Prostate gland (tissue), 2 donors: ENCODE measurements around the gene IL22RA1. TPM values are rescaled to one million over a fixed set of nuclear protein-coding genes. Genes with fewer than 3 reads are reported as not detected.

Experiments
- DNase-seq: peaks from one replicate; pipeline ENCODE4 v3.0.0-alpha.2; 2019; ENCODE audit warnings: low spot score
- H3K27ac ChIP-seq, 2 donors: fragments of 200-600 bp; sonication (generic); 2 replicates each; pipeline ENCODE4 v1.5.1; 2017 to 2019
- H3K27me3 ChIP-seq: fragments of 200-600 bp; sonication (generic); replicated peaks from 2 replicates; pipeline ENCODE4 v1.5.1; 2019; ENCODE audit not compliant: insufficient read depth
- H3K36me3 ChIP-seq, 2 donors: fragments of 200-600 bp; sonication (generic); 1 replicate in 1 of 2; 2 replicates in 1 of 2; pipeline versions ENCODE4 v1.5.1 to v1.8.1; 2017 to 2019
- H3K4me1 ChIP-seq: fragments of 200-600 bp; sonication (generic); replicated peaks from 2 replicates; pipeline ENCODE4 v1.5.1; 2019
- H3K4me3 ChIP-seq, 2 donors: fragments of 200-600 bp; sonication (generic); 2 replicates each; pipeline ENCODE4 v1.5.1; 2017 to 2019
- H3K9me3 ChIP-seq: fragments of 200-600 bp; sonication (generic); 2 replicates; pipeline ENCODE4 v1.5.1; 2017
- POLR2A ChIP-seq: fragments of 450-650 bp; IDR thresholded peaks from one replicate; pipeline ENCODE4 v1.6.1; 2016; ENCODE audit warnings: antibody characterized with exemption, mild to moderate bottlenecking
- POLR2AphosphoS5 ChIP-seq: sonication (generic); formaldehyde crosslinking; IDR thresholded peaks from one replicate; pipeline ENCODE4 v1.6.1; 2017; ENCODE audit warnings: antibody characterized with exemption
- WGBS: methylation state at CpG from one replicate; pipeline ENCODE4 v1.1.5; 2018; 5-methylcytosine and 5-hydroxymethylcytosine counted together
- intact Hi-C: fragments of 100-400 bp; cut with DNase I; formaldehyde crosslinking; loops from one replicate; pipeline ENCODE4 v1.14.2; 2022
- total RNA-seq, 2 donors: library from RNA; depleted of rRNA; stranded (reverse); fragments of >200 nt; gene quantifications; one replicate each; pipeline ENCODE4 v1.1.0, GENCODE V29; 2016
- TF ChIP-seq, protein P1 (sequence below), 4 experiments: fragments of 200-600 bp in 2 of 4; fragments of 450-650 bp in 2 of 4; sonication (generic) in 2 of 4; IDR thresholded peaks; 1 replicate in 3 of 4; 2 replicates in 1 of 4; pipeline ENCODE4 v1.5.1; 2016 to 2019; ENCODE audit warnings: antibody characterized with exemption in 4 of 4, mild to moderate bottlenecking in 2 of 4, moderate library complexity in 2 of 4

The IL22RA1 gene
- total RNA-seq, 2 donors from 2014 or later = 0.82 to 1.0 TPM

DNA sequence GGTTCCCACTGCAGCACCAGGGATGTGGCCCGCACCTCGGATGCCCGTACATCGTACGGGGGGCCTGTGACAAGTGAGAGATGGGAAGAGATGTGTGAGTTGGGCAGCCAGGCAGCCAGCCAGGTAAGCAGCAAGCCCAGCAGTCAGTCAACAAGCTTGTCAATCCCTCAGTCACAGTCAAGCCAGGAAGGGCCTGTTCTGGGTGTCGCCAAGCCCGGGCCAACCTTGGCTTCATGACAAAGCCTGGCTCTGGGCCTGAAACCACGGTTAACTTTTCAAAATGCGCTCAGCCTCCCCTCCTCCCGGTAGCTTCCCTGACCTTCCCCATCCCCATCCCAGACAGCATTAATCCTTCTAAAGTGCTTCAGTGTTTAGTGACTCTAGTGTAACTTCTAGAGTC, 62.8 kb downstream of the IL22RA1 start:
- intact Hi-C loops = no loop called here

DNA sequence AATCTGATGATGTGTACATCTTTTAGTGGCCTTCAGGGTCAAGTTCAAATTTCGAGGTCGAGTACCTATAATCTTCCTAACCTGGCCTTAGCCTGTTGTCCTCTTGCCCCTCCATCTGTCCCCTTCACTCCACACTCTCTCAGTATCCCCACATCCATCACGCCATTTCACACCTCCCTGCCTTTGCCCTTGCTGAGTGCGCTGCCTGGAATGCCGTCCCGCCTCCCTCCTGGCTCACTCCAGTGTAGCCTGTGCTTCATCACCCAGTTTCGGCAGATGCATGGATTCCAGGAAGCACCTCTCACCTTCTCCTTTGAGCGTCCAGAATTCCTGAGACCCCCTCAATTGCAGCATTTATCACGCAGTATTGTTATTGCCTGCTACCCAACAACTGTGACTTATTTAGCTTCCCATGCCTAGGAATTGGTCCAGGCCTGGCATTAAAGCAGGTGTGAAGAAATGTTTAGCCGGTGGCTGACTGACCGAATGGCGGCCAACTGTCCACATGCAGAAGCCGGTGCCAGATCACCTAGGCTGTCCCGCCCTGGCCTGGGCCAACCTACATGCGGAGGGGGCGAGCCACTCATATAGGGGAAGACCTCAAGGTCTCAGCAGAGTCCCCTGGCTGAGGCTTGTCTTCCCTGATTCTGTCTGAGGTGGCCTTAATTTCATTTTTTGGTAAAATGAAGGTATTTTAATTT, 65.5 kb downstream of the IL22RA1 start:
- Histone ChIP-seq H3K36me3 (no peaks in the 10 kb centered on the region), H3K4me1 (no peaks in the 10 kb centered on the region), H3K4me3 (no peak overlapping the region), H3K9me3 (no peaks in the 10 kb centered on the region), H3K27me3 (no peaks in the 10 kb centered on the region), H3K27ac (no peak overlapping the region)
- no peak for DNase-seq
- WGBS = 91% methylated on average over 16 of the region's 16 CpGs
- no peak for TF ChIP-seq POLR2AphosphoS5
- TF ChIP-seq, protein P1, sequence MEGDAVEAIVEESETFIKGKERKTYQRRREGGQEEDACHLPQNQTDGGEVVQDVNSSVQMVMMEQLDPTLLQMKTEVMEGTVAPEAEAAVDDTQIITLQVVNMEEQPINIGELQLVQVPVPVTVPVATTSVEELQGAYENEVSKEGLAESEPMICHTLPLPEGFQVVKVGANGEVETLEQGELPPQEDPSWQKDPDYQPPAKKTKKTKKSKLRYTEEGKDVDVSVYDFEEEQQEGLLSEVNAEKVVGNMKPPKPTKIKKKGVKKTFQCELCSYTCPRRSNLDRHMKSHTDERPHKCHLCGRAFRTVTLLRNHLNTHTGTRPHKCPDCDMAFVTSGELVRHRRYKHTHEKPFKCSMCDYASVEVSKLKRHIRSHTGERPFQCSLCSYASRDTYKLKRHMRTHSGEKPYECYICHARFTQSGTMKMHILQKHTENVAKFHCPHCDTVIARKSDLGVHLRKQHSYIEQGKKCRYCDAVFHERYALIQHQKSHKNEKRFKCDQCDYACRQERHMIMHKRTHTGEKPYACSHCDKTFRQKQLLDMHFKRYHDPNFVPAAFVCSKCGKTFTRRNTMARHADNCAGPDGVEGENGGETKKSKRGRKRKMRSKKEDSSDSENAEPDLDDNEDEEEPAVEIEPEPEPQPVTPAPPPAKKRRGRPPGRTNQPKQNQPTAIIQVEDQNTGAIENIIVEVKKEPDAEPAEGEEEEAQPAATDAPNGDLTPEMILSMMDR (IDR thresholded peaks at IDR 0.05) = no peak
- TF ChIP-seq POLR2A = no peak
- intact Hi-C loops = loop anchor here (10.0 kb wide), 1 partner anchor 307 kb away; no protein-coding TSS in a partner anchor

More for the DNA sequence above, 62.8 kb downstream of the IL22RA1 start:
- no peaks in the 10 kb centered on the region for H3K4me1 ChIP-seq
- WGBS = 59% methylated on average over 10 of the region's 10 CpGs
- no peaks in the 10 kb centered on the region for H3K27me3 ChIP-seq
- no peaks in the 10 kb centered on the region for H3K9me3 ChIP-seq
- TF ChIP-seq POLR2AphosphoS5 (no peak), POLR2A (no peak)
- TF ChIP-seq, protein P1 (IDR thresholded peaks at IDR 0.05) = no peak
- no peaks in the 10 kb centered on the region for H3K36me3 ChIP-seq
- no peak overlapping the region for H3K27ac ChIP-seq
- DNase-seq = no peak
- no peak overlapping the region for H3K4me3 ChIP-seq

DNA sequence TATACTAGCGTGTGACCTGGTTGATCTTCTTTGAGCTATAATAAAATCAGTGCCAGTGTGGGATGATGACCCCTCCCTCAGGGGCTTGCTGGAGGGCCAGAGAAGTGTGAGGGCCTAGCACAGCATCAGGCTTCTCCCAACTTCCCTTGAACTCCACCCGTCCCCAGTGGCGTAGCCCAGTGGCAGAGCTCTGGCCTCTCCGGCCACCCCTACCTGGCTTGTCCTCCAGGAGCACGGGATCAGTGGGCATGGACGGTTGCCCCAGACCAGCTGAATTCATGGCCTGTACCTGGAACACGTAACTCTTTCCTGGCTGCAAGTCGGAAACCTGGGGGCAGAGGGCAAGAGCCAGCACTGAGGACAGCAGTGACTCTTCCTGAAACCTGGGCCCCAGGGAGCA, 67.0 kb downstream of the IL22RA1 start:
- no peaks in the 10 kb centered on the region for H3K9me3 ChIP-seq
- TF ChIP-seq, protein P1 (IDR thresholded peaks at IDR 0.05) = no peak
- TF ChIP-seq POLR2AphosphoS5 (no peak), POLR2A (no peak)
- no peaks in the 10 kb centered on the region for H3K4me1 ChIP-seq
- no peaks in the 10 kb centered on the region for H3K36me3 ChIP-seq
- WGBS = 92% methylated on average over 8 of the region's 8 CpGs
- no peak overlapping the region for H3K27ac ChIP-seq
- no peaks in the 10 kb centered on the region for H3K27me3 ChIP-seq
- DNase-seq = no peak
- H3K4me3 ChIP-seq = no peak overlapping the region
- intact Hi-C loops = loop anchor here (2.0 to 10.0 kb wide), 2 partner anchors 37 to 309 kb away; partner anchors contain the start of gene MYOM3

DNA sequence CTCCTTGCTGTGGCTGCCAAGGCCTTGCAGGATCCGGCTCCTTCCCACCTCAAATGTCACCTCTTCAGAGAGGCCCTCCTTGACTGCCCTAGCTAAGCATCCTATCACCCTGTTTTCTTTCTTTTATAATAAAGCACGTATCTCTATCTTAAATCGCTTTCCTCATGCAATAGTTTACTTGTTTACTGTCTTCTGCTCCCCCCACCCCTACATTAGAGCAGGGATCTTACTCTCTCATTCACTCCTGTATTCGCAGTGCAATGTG, 67.4 kb downstream of the IL22RA1 start:
- WGBS = 81% methylated on average over 4 of the region's 4 CpGs
- Histone ChIP-seq H3K27ac (no peak overlapping the region), H3K9me3 (no peaks in the 10 kb centered on the region), H3K36me3 (no peaks in the 10 kb centered on the region), H3K27me3 (no peaks in the 10 kb centered on the region), H3K4me1 (no peaks in the 10 kb centered on the region), H3K4me3 (no peak overlapping the region)
- TF ChIP-seq POLR2A = no peak
- TF ChIP-seq, protein P1 (IDR thresholded peaks at IDR 0.05) = no peak
- no peak for TF ChIP-seq POLR2AphosphoS5
- DNase-seq = no peak
- intact Hi-C loops = loop anchor here (2.0 to 10.0 kb wide), 2 partner anchors 37 to 309 kb away; partner anchors contain the start of gene MYOM3
